ENCODE data around the gene TTLL6. TPM values are rescaled to one million over a fixed set of nuclear protein-coding genes. Genes with fewer than 3 reads are reported as not detected.

TTLL6 gene
- total and polyA plus RNA-seq, 4 donors = 0.94 to 2.8 (median 1.6) TPM

- 25 to 36% methylated on average over 3 of the region's 3 CpGs for WGBS, 2 donors
- H3K9me3 ChIP-seq (ENCODE audit: control insufficient read depth in 4 of 4, insufficient read depth in 3 of 4, low read length in 3 of 4) = peaks cover 0 to 5% (median 0%) of the 10 kb centered on the region in 4 donors
- H3K27ac ChIP-seq (ENCODE audit: low read depth in 1 of 2, low read length in 1 of 2) = no peak overlapping the region
- no peak for TF ChIP-seq CTCF (IDR thresholded peaks at IDR 0.05; ENCODE audit: control extremely low read depth, extremely low read depth)
- H3K4me1 ChIP-seq (ENCODE audit: control insufficient read depth in 5 of 5, insufficient read depth in 5 of 5, low read length in 5 of 5) = peaks cover 0 to 1% (median 0%) of the 10 kb centered on the region in 5 donors
- ATAC-seq (ENCODE audit: insufficient read depth, low FRiP score) = no peak
- no peaks in the 10 kb centered on the region for H3K36me3 ChIP-seq (ENCODE audit: control insufficient read depth in 4 of 4, insufficient read depth in 4 of 4, low read length in 4 of 4)
- H3K27me3 ChIP-seq (ENCODE audit: control insufficient read depth in 3 of 3, insufficient read depth in 3 of 3, low read length in 2 of 3) = peaks cover 4 to 83% (median 77%) of the 10 kb centered on the region in 3 donors
- no peak overlapping the region for H3K9ac ChIP-seq (ENCODE audit: insufficient read depth in 1 of 2, low read length in 2 of 2)
- no peak overlapping the region for H3K4me3 ChIP-seq
- no peak for DNase-seq
Measured at GRCh38 chr17:48756830-48757251, 60.2 kb downstream of the TTLL6 start.

- ATAC-seq (ENCODE audit: insufficient read depth, low FRiP score) = no peak
- Histone ChIP-seq H3K27ac (ENCODE audit: low read depth in 1 of 2, low read length in 1 of 2) (no peak overlapping the region), H3K9ac (ENCODE audit: insufficient read depth in 1 of 2, low read length in 2 of 2) (no peak overlapping the region), H3K36me3 (ENCODE audit: control insufficient read depth in 4 of 4, insufficient read depth in 4 of 4, low read length in 4 of 4) (no peaks in the 10 kb centered on the region), H3K4me3 (no peak overlapping the region), H3K9me3 (ENCODE audit: control insufficient read depth in 4 of 4, insufficient read depth in 3 of 4, low read length in 3 of 4) (peaks cover 0 to 9% (median 0%) of the 10 kb centered on the region in 4 donors), H3K27me3 (ENCODE audit: control insufficient read depth in 3 of 3, insufficient read depth in 3 of 3, low read length in 2 of 3) (peaks cover 7 to 89% (median 88%) of the 10 kb centered on the region in 3 donors), H3K4me1 (ENCODE audit: control insufficient read depth in 5 of 5, insufficient read depth in 5 of 5, low read length in 5 of 5) (peaks cover 0 to 1% (median 0%) of the 10 kb centered on the region in 5 donors)
- WGBS, 2 donors = 13 to 14% methylated on average over 8 of the region's 8 CpGs
- DNase-seq = no peak
- TF ChIP-seq CTCF (IDR thresholded peaks at IDR 0.05; ENCODE audit: control extremely low read depth, extremely low read depth) = no peak
Measured at GRCh38 chr17:48755356-48755755, 61.7 kb downstream of the TTLL6 start.

GRCh38 chr17:48754500-48755261 lies 62.3 kb downstream of the TTLL6 start:
- Histone ChIP-seq H3K9me3 (ENCODE audit: control insufficient read depth in 4 of 4, insufficient read depth in 3 of 4, low read length in 3 of 4) (peaks cover 0 to 10% (median 0%) of the 10 kb centered on the region in 4 donors), H3K9ac (ENCODE audit: insufficient read depth in 1 of 2, low read length in 2 of 2) (no peak overlapping the region), H3K36me3 (ENCODE audit: control insufficient read depth in 4 of 4, insufficient read depth in 4 of 4, low read length in 4 of 4) (no peaks in the 10 kb centered on the region), H3K27ac (ENCODE audit: low read depth in 1 of 2, low read length in 1 of 2) (no peak overlapping the region), H3K4me3 (no peak overlapping the region), H3K4me1 (ENCODE audit: control insufficient read depth in 5 of 5, insufficient read depth in 5 of 5, low read length in 5 of 5) (peaks cover 0 to 1% (median 0%) of the 10 kb centered on the region in 5 donors), H3K27me3 (ENCODE audit: control insufficient read depth in 3 of 3, insufficient read depth in 3 of 3, low read length in 2 of 3) (peaks cover 14 to 94% (median 93%) of the 10 kb centered on the region in 3 donors)
- DNase-seq (no peak), ATAC-seq (ENCODE audit: insufficient read depth, low FRiP score) (no peak)
- WGBS, 2 donors = 7 to 9% methylated on average over 52 of the region's 52 CpGs
- no peak for TF ChIP-seq CTCF (IDR thresholded peaks at IDR 0.05; ENCODE audit: control extremely low read depth, extremely low read depth)
